IPS-20b (cell line): Measurements from ENCODE around the gene KMT2B.
"Not testable (repeated sequence)": the region's sequence is repeated elsewhere in the genome, so short reads cannot be mapped to it uniquely, and the experiment has no call there.

Experiments used
- H3K27ac ChIP-seq: one replicate; pipeline ENCODE4 v1.5.1; 2013; ENCODE audit warnings: low read length
- H3K27me3 ChIP-seq: 2 replicates; pipeline ENCODE4 v1.6.1; 2013; ENCODE audit warnings: mild to moderate bottlenecking, low read length, inconsistent platforms; ENCODE audit not compliant: insufficient read depth
- H3K36me3 ChIP-seq: 2 replicates; pipeline ENCODE4 v1.6.1; 2013; ENCODE audit warnings: low read depth, mild to moderate bottlenecking, inconsistent platforms, low read length, moderate library complexity; ENCODE audit not compliant: insufficient read depth
- H3K4me1 ChIP-seq: 2 replicates; pipeline ENCODE4 v1.6.1; 2013; ENCODE audit warnings: mild to moderate bottlenecking, control low read depth, inconsistent platforms, low read length, moderate library complexity; ENCODE audit not compliant: insufficient read depth
- H3K4me3 ChIP-seq: 2 replicates; pipeline ENCODE4 v1.5.1; 2013; ENCODE audit warnings: mild to moderate bottlenecking, low read length, inconsistent platforms
- H3K9ac ChIP-seq: 2 replicates; pipeline ENCODE4 v1.6.1; 2013; ENCODE audit warnings: low read depth, mild to moderate bottlenecking, inconsistent platforms, low read length, moderate library complexity
- H3K9me3 ChIP-seq: 2 replicates; pipeline ENCODE4 v1.6.1; 2013; ENCODE audit warnings: mild to moderate bottlenecking, low read depth, low read length, inconsistent platforms; ENCODE audit not compliant: insufficient read depth

KMT2B gene, protein sequence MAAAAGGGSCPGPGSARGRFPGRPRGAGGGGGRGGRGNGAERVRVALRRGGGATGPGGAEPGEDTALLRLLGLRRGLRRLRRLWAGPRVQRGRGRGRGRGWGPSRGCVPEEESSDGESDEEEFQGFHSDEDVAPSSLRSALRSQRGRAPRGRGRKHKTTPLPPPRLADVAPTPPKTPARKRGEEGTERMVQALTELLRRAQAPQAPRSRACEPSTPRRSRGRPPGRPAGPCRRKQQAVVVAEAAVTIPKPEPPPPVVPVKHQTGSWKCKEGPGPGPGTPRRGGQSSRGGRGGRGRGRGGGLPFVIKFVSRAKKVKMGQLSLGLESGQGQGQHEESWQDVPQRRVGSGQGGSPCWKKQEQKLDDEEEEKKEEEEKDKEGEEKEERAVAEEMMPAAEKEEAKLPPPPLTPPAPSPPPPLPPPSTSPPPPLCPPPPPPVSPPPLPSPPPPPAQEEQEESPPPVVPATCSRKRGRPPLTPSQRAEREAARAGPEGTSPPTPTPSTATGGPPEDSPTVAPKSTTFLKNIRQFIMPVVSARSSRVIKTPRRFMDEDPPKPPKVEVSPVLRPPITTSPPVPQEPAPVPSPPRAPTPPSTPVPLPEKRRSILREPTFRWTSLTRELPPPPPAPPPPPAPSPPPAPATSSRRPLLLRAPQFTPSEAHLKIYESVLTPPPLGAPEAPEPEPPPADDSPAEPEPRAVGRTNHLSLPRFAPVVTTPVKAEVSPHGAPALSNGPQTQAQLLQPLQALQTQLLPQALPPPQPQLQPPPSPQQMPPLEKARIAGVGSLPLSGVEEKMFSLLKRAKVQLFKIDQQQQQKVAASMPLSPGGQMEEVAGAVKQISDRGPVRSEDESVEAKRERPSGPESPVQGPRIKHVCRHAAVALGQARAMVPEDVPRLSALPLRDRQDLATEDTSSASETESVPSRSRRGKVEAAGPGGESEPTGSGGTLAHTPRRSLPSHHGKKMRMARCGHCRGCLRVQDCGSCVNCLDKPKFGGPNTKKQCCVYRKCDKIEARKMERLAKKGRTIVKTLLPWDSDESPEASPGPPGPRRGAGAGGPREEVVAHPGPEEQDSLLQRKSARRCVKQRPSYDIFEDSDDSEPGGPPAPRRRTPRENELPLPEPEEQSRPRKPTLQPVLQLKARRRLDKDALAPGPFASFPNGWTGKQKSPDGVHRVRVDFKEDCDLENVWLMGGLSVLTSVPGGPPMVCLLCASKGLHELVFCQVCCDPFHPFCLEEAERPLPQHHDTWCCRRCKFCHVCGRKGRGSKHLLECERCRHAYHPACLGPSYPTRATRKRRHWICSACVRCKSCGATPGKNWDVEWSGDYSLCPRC (N-terminal part only)

GRCh38 chr19:35717665-35718344 lies at the start of gene KMT2B:
KMT2B (plus strand) TSS chr19:35718003; CDS start chr19:35718019, 16 bp downstream.
- Histone ChIP-seq H3K36me3 (peaks cover 23% of the 10 kb centered on the region), H3K4me1 (peaks cover 14% of the 10 kb centered on the region; the same call in 1 of the 2 replicates), H3K27me3 (peaks cover 9% of the 10 kb centered on the region), H3K9ac (peak within 1 kb of the TSS; percentile 94), H3K4me3 (peak within 1 kb of the TSS; percentile 91), H3K27ac (peak within 1 kb of the TSS; percentile 51), H3K9me3 (no peaks in the 10 kb centered on the region)

- Histone ChIP-seq H3K9ac (no peak overlapping the region), H3K36me3 (no peaks in the 10 kb centered on the region), H3K9me3 (no peaks in the 10 kb centered on the region), H3K27me3 (peaks cover 36% of the 10 kb centered on the region), H3K27ac (no peak overlapping the region), H3K4me3 (no peak overlapping the region), H3K4me1 (no peaks in the 10 kb centered on the region)
Observed at GRCh38 chr19:35669566-35669965, 48.2 kb upstream of the KMT2B start.

DNA sequence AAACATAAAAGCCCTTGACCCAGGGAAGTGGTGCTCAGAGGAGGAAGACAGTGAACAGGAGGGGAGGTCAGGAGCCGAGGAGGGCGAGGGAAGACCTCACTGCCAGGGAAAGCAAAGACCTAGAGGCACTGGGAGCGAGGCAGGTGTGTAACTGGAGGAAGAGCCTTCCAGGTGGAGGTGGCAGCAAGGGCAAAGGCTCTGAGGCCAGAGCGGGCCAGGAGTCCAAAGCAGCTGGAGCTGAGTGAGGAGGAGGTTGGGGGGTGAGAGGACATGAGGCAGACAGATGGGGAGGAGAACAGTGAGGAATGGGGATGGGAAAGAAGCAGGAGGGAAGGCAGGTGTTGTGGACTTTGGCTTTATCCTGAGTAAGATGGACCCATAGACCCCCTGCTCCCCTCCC lies 47.8 kb upstream of the KMT2B start:
- no peak overlapping the region for H3K4me3 ChIP-seq
- no peaks in the 10 kb centered on the region for H3K4me1 ChIP-seq
- no peaks in the 10 kb centered on the region for H3K9me3 ChIP-seq
- H3K27ac ChIP-seq: no peak overlapping the region
- H3K27me3 ChIP-seq: peaks cover 36% of the 10 kb centered on the region
- H3K36me3 ChIP-seq: no peaks in the 10 kb centered on the region
- H3K9ac ChIP-seq: no peak overlapping the region

DNA sequence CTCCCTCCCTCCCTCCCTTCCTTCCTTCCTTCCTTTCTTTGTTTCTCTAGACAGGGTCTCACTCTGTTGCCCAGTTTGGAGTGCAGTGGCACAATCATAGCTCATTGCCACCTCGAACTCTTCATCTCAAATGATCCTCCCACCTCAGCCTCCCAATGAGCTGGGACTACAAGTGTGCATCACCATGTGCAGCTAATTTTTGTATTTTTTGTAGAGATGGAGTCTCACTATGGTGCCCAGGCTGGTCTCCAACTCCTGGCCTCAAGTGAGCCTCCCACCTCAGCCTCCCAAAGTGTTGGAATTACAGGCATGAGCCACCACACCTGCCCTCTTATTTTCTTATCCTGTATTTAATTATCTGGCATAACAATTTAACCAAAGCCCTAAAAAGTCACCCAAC lies 47.1 kb upstream of the KMT2B start:
- H3K4me3 ChIP-seq: no peak overlapping the region
- H3K27me3 ChIP-seq: peaks cover 36% of the 10 kb centered on the region
- no peaks in the 10 kb centered on the region for H3K9me3 ChIP-seq
- H3K4me1 ChIP-seq: no peaks in the 10 kb centered on the region
- H3K36me3 ChIP-seq: no peaks in the 10 kb centered on the region
- no peak overlapping the region for H3K9ac ChIP-seq
- H3K27ac ChIP-seq: no peak overlapping the region

- Histone ChIP-seq H3K4me3 (no peak overlapping the region), H3K9ac (no peak overlapping the region), H3K36me3 (no peaks in the 10 kb centered on the region), H3K4me1 (no peaks in the 10 kb centered on the region), H3K9me3 (no peaks in the 10 kb centered on the region), H3K27me3 (peaks cover 36% of the 10 kb centered on the region), H3K27ac (no peak overlapping the region)
Observed at GRCh38 chr19:35671818-35672217, 46.0 kb upstream of the KMT2B start.

DNA sequence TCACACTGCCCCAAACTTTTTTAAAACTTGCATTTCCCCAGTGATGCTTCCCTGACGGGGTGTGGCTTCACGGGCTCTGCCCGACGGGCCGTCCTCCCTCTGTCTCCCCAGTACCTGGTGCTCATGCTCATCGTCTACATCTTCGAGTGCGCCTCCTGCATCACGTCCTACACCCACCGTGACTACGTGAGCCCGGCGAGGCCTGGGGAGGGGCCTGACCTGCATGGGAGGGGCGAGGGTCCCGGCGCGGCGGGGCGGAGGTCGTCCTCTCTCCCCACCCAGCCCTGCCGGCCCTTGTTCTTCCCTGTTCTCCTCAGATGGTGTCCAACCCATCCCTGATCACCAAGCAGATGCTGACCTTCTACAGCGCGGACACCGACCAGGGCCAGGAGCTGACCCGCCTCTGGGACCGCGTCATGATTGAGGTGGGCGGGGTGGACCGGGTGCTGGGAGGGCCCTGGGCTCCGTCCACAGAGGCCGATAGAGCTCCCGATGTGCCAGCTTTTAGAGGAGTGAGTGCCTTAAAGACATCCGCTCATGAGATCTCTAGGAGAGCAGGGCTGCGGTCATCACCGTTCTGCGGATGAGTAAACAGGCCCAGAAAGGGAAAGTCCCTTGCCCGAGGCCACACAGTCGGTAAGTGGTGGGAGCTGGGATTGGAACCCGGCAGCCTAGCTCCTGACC lies 44.5 kb upstream of the KMT2B start:
- peaks cover 36% of the 10 kb centered on the region for H3K27me3 ChIP-seq
- H3K9ac ChIP-seq: peak overlapping the region; percentile 38; the same call in 1 of the 2 replicates
- no peak overlapping the region for H3K27ac ChIP-seq
- no peaks in the 10 kb centered on the region for H3K4me1 ChIP-seq
- peak overlapping the region; percentile 75 for H3K4me3 ChIP-seq
- no peaks in the 10 kb centered on the region for H3K36me3 ChIP-seq
- H3K9me3 ChIP-seq: no peaks in the 10 kb centered on the region

GRCh38 chr19:35675589-35676140 lies 42.1 kb upstream of the KMT2B start:
- H3K4me1 ChIP-seq: no peaks in the 10 kb centered on the region
- H3K4me3 ChIP-seq: no peak overlapping the region
- H3K36me3 ChIP-seq: no peaks in the 10 kb centered on the region

DNA sequence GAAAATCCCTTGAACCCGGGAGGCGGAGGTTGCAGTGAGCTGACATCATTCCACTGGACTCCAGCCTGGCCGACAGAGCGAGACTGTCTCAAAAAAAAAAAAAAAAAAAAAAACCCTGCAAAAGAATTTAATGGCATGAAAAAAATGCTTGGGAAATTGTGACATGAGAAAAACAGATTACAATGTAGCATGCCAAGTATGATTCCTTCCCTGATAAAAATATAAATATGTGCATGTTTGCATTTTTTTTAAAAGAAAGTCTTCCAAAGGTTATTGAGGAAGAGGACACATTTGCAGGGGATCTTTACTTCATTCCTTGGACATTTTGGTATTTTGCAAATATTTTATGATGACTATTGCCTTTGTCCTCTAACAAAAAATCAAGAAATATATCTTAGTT lies 28.0 kb upstream of the KMT2B start:
- H3K4me1 ChIP-seq: no peaks in the 10 kb centered on the region
- no peaks in the 10 kb centered on the region for H3K36me3 ChIP-seq
- no peak overlapping the region for H3K9ac ChIP-seq
- H3K9me3 ChIP-seq: no peaks in the 10 kb centered on the region
- H3K4me3 ChIP-seq: no peak overlapping the region
- H3K27me3 ChIP-seq: no peaks in the 10 kb centered on the region
- no peak overlapping the region for H3K27ac ChIP-seq

More at GRCh38 chr19:35675589-35676140, 42.1 kb upstream of the KMT2B start:
- no peaks in the 10 kb centered on the region for H3K9me3 ChIP-seq
- no peak overlapping the region for H3K9ac ChIP-seq
- H3K27me3 ChIP-seq: peaks cover 25% of the 10 kb centered on the region
- H3K27ac ChIP-seq: no peak overlapping the region

GRCh38 chr19:35691106-35691505 lies 26.7 kb upstream of the KMT2B start:
- H3K27me3 ChIP-seq, H3K36me3 ChIP-seq, H3K9ac ChIP-seq, H3K27ac ChIP-seq, H3K4me1 ChIP-seq, H3K4me3 ChIP-seq, H3K9me3 ChIP-seq: not testable (repeated sequence)

- H3K27ac ChIP-seq: no peak overlapping the region
- no peak overlapping the region for H3K9ac ChIP-seq
- H3K4me3 ChIP-seq: no peak overlapping the region
- H3K9me3 ChIP-seq: no peaks in the 10 kb centered on the region
- no peaks in the 10 kb centered on the region for H3K27me3 ChIP-seq
- no peaks in the 10 kb centered on the region for H3K36me3 ChIP-seq
- H3K4me1 ChIP-seq: no peaks in the 10 kb centered on the region
Observed at GRCh38 chr19:35692010-35692409, 25.8 kb upstream of the KMT2B start.
